Fibroblast of the aortic adventitia (primary cell): ENCODE measurements around the gene OGFOD2. TPM values are rescaled to one million over a fixed set of nuclear protein-coding genes. Genes with fewer than 3 reads are reported as not detected.
"Not testable (repeated sequence)": the region's sequence is repeated elsewhere in the genome, so short reads cannot be mapped to it uniquely, and the experiment has no call there.

Experiments
- DNase-seq: peaks from one replicate; pipeline ENCODE4 v3.0.0-alpha.2; 2010; ENCODE audit warnings: low read depth
- H3K4me3 ChIP-seq: 2 replicates; pipeline ENCODE4 v1.5.1; 2011; ENCODE audit warnings: low read depth, mild to moderate bottlenecking, control low read depth, low read length, moderate library complexity
- total RNA-seq: library from RNA; depleted of rRNA; stranded (reverse); fragments of >200 nt; gene quantifications from 2 replicates; pipeline ENCODE4 v1.2.3, GENCODE V29; 2012; ENCODE audit warnings: low replicate concordance
- TF ChIP-seq, protein P1 (sequence below): IDR thresholded peaks from 2 replicates; pipeline ENCODE4 v1.5.1; 2011; ENCODE audit warnings: mild to moderate bottlenecking, low read length, control low read depth, inconsistent platforms; ENCODE audit not compliant: insufficient read depth

Gene OGFOD2
- total RNA-seq, 1 donor = 10.3 TPM

- TF ChIP-seq, protein P1, sequence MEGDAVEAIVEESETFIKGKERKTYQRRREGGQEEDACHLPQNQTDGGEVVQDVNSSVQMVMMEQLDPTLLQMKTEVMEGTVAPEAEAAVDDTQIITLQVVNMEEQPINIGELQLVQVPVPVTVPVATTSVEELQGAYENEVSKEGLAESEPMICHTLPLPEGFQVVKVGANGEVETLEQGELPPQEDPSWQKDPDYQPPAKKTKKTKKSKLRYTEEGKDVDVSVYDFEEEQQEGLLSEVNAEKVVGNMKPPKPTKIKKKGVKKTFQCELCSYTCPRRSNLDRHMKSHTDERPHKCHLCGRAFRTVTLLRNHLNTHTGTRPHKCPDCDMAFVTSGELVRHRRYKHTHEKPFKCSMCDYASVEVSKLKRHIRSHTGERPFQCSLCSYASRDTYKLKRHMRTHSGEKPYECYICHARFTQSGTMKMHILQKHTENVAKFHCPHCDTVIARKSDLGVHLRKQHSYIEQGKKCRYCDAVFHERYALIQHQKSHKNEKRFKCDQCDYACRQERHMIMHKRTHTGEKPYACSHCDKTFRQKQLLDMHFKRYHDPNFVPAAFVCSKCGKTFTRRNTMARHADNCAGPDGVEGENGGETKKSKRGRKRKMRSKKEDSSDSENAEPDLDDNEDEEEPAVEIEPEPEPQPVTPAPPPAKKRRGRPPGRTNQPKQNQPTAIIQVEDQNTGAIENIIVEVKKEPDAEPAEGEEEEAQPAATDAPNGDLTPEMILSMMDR = no peak
- DNase-seq = peak; percentile 35
- H3K4me3 ChIP-seq = no peak overlapping the region
Observed at GRCh38 chr12:123006977-123007376, 31.9 kb downstream of the OGFOD2 start.

DNA sequence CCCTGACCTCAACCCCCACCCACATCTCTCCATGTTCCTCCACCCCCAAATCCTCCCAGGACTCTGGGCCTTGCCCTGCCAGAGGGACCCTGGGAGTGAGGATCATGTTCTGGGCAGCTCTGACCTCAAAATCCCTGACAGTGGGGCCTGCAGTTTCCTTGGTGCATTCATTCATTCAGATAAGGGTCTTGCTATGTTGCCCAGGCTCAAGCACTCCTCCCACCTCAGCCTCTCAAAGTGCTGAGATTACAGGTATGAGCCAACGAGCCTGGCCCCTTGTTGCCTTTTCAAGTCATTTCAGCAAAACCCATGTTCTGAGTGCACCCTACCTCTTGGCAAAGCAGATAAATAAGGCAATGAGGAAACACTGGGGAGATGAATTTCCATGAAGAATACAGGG, 35.1 kb downstream of the OGFOD2 start:
- H3K4me3 ChIP-seq = no peak overlapping the region
- DNase-seq = no peak
- TF ChIP-seq, protein P1 = no peak

GRCh38 chr12:123010681-123011080, 35.6 kb downstream of the OGFOD2 start:
- no peak overlapping the region for H3K4me3 ChIP-seq
- TF ChIP-seq, protein P1 = no peak
- no peak for DNase-seq

GRCh38 chr12:123011701-123012100, 36.7 kb downstream of the OGFOD2 start:
- DNase-seq = no peak
- TF ChIP-seq, protein P1 = no peak
- no peak overlapping the region for H3K4me3 ChIP-seq

GRCh38 chr12:123013185-123014095, 38.4 kb downstream of the OGFOD2 start:
- no peak for DNase-seq
- TF ChIP-seq, protein P1 = no peak
- no peak overlapping the region for H3K4me3 ChIP-seq

DNA sequence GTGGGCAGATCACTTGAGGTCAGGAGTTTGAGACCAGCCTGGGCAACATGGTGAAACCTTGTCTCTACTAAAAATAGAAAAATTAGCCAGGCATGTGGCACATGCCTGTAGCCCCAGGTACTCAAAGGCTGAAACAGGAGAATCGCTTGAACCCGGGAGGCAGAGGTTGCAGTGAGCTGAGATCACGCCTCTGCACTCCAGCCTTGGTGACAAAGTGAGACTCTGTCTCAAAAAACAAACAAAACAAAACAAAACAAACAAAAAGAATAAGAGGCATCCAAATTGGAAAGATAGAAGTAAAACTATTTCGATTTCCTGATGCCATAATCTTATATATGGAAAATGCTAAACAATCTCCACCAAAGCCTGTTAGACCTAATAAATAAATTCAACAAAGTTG, 39.4 kb downstream of the OGFOD2 start:
- not testable (repeated sequence) for H3K4me3 ChIP-seq, DNase-seq

DNA sequence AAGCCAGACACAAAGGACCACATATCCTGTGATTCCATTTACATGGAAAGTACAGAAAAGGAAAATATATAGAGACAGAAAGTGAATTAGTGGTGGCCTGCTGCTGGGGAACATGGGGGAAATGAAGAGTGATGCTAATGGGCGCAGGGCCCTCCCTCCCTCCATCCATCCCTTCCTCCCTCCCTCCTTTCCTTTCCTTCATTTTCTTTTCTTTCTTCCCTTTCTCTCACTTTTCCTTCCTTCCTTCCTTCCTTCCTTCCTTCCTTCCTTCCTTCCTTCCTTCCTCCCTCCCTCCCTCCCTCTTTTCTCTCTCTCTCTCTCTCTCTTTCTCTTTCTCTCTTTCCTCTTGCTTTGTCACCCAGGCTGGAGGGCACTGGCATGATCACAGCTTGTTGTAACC, 42.7 kb downstream of the OGFOD2 start:
- TF ChIP-seq, protein P1 = no peak
- H3K4me3 ChIP-seq = no peak overlapping the region
- DNase-seq = no peak
